OCI-LY7 (cell line): ENCODE measurements around the gene RAB35. TPM values are rescaled to one million over a fixed set of nuclear protein-coding genes. Genes with fewer than 3 reads are reported as not detected.
A peak's percentile ranks its signal among the peaks of the same experiment; 100 is the strongest.

Source experiments
- BruUV-seq: library from RNA; stranded (reverse); fragments of 400-500 nt; replicated peaks from 2 replicates; lab custom pipeline; 2021; lab: Mats Ljungman, UMichigan
- CTCF ChIA-PET: fragments of 300-600 bp; sonication (Branson Sonifier 250); formaldehyde crosslinking; loops from one replicate; lab custom pipeline; 2022; ENCODE audit warnings: antibody characterized with exemption; ENCODE audit not compliant: unreplicated experiment; lab: Charles Lee
- POLR2A ChIA-PET: fragments of 300-600 bp; sonication (Branson Sonifier 250); formaldehyde crosslinking; loops from one replicate; lab custom pipeline; 2022; ENCODE audit warnings: antibody characterized with exemption; lab: Charles Lee
- DNase-seq: peaks from one replicate; pipeline ENCODE4 v3.0.0-alpha.2; 2015; ENCODE audit warnings: low spot score
- H2AFZ ChIP-seq: fragments of 200-600 bp; sonication (generic), shearing (Covaris generic); 2 replicates; pipeline ENCODE4 v1.6.1; 2014; ENCODE audit warnings: mild to moderate bottlenecking, antibody characterized with exemption, low read length, moderate library complexity
- H3K27ac ChIP-seq: fragments of 200-600 bp; sonication (generic); 2 replicates; pipeline ENCODE4 v1.5.1; 2014; ENCODE audit warnings: mixed run types, low read depth, mild to moderate bottlenecking, moderate library complexity, low read length, inconsistent platforms; ENCODE audit not compliant: poor library complexity, severe bottlenecking
- H3K36me3 ChIP-seq: fragments of 200-600 bp; sonication (generic); 2 replicates; pipeline ENCODE4 v1.6.1; 2014; ENCODE audit warnings: mild to moderate bottlenecking, antibody characterized with exemption, low read length, moderate library complexity, mixed read lengths; ENCODE audit not compliant: insufficient read depth
- H3K4me1 ChIP-seq: fragments of 200-600 bp; sonication (generic); 2 replicates; pipeline ENCODE4 v1.5.1; 2014; ENCODE audit warnings: mild to moderate bottlenecking, low read length; ENCODE audit not compliant: insufficient read depth, poor library complexity, severe bottlenecking
- H3K4me2 ChIP-seq: fragments of 200-600 bp; sonication (generic); 2 replicates; pipeline ENCODE4 v1.6.1; 2014; ENCODE audit warnings: mild to moderate bottlenecking, low read length
- H3K4me3 ChIP-seq: fragments of 200-600 bp; sonication (generic); 2 replicates; pipeline ENCODE4 v1.5.1; 2014; ENCODE audit warnings: mild to moderate bottlenecking, low read depth, low read length; ENCODE audit not compliant: poor library complexity, severe bottlenecking
- H3K79me2 ChIP-seq: fragments of 200-600 bp; sonication (generic); 2 replicates; pipeline ENCODE4 v1.6.1; 2016; ENCODE audit warnings: low read depth, mild to moderate bottlenecking, low read length, moderate library complexity, mixed read lengths; ENCODE audit not compliant: insufficient read depth
- H3K9me2 ChIP-seq: fragments of 200-600 bp; sonication (generic); 2 replicates; pipeline ENCODE4 v1.6.1; 2016; ENCODE audit warnings: mild to moderate bottlenecking, low read length, mixed read lengths; ENCODE audit not compliant: insufficient read depth
- H3K9me3 ChIP-seq: fragments of 200-600 bp; sonication (generic); 2 replicates; pipeline ENCODE4 v1.6.1; 2014; ENCODE audit warnings: mild to moderate bottlenecking, mixed run types, low read length, mixed read lengths
- H4K20me1 ChIP-seq: fragments of 200-600 bp; sonication (generic); 2 replicates; pipeline ENCODE4 v1.6.1; 2014; ENCODE audit warnings: mild to moderate bottlenecking, antibody characterized with exemption, low read length, moderate library complexity, mixed read lengths; ENCODE audit not compliant: insufficient read depth
- CTCF ChIP-seq: fragments of 200-600 bp; sonication (generic); conservative IDR thresholded peaks from 2 replicates; pipeline ENCODE4 v1.5.1; 2014; ENCODE audit warnings: mild to moderate bottlenecking, antibody characterized with exemption, low read length, moderate library complexity, mixed read lengths
- EZH2phosphoT487 ChIP-seq: fragments of 200-600 bp; sonication (generic); IDR thresholded peaks from 2 replicates; pipeline ENCODE4 v1.6.1; 2018; ENCODE audit warnings: low read depth, borderline replicate concordance, mild to moderate bottlenecking, mixed run types, antibody characterized with exemption, low read length, moderate library complexity, mixed read lengths
- intact Hi-C: fragments of 100-400 bp; cut with micrococcal nuclease; formaldehyde crosslinking; loops from one replicate; pipeline ENCODE4 v1.10.0; 2022; ENCODE audit not compliant: unreplicated experiment
- total RNA-seq, 2 experiments: library from RNA; depleted of rRNA in 1 of 2; stranded (reverse); fragments of >200 nt in 1 of 2; shearing (Covaris generic) in 1 of 2; gene quantifications; 2 replicates each; pipeline ENCODE4 v1.2.3, GENCODE V29; 2014 to 2022

Gene RAB35
- total RNA-seq, 2 experiments from 2014 or later, result 42.2 to 85.9 TPM

GRCh38 chr12:120150919-120151525 is 34.5 kb upstream of the RAB35 start:
- ChIA-PET POLR2A (no interaction called here), CTCF (no interaction called here)
- BruUV-seq, result no TSS peak
- no peaks in the 10 kb centered on the region for H4K20me1 ChIP-seq
- no peak overlapping the region for H3K4me3 ChIP-seq
- H3K4me1 ChIP-seq, result no peaks in the 10 kb centered on the region
- H3K36me3 ChIP-seq, result peaks cover 94% of the 10 kb centered on the region
- H3K4me2 ChIP-seq, result no peak overlapping the region
- H3K9me2 ChIP-seq, result no peaks in the 10 kb centered on the region
- intact Hi-C loops, result no loop called here
- DNase-seq, result no peak
- H3K79me2 ChIP-seq, result no peaks in the 10 kb centered on the region
- no peak overlapping the region for H3K27ac ChIP-seq
- TF ChIP-seq EZH2phosphoT487, result no peak
- TF ChIP-seq CTCF, result peak; percentile 24; the same call in 1 of the 2 replicates
- H2AFZ ChIP-seq, result no peak overlapping the region
- H3K9me3 ChIP-seq, result no peaks in the 10 kb centered on the region

GRCh38 chr12:120148011-120148410 is 31.5 kb upstream of the RAB35 start:
- Histone ChIP-seq H3K27ac (no peak overlapping the region), H3K4me1 (no peaks in the 10 kb centered on the region), H4K20me1 (no peaks in the 10 kb centered on the region), H3K9me3 (no peaks in the 10 kb centered on the region), H3K4me2 (no peak overlapping the region), H2AFZ (no peak overlapping the region), H3K4me3 (no peak overlapping the region), H3K9me2 (no peaks in the 10 kb centered on the region), H3K36me3 (peaks cover 94% of the 10 kb centered on the region), H3K79me2 (no peaks in the 10 kb centered on the region)
- intact Hi-C loops, result no loop called here
- BruUV-seq, result no TSS peak
- TF ChIP-seq EZH2phosphoT487, result no peak
- no peak for TF ChIP-seq CTCF
- POLR2A ChIA-PET, result no interaction called here
- no peak for DNase-seq
- CTCF ChIA-PET, result no interaction called here

- BruUV-seq, result no TSS peak
- H3K79me2 ChIP-seq, result no peaks in the 10 kb centered on the region
- CTCF ChIA-PET, result no interaction called here
- H3K9me3 ChIP-seq, result no peaks in the 10 kb centered on the region
- H3K27ac ChIP-seq, result no peak overlapping the region
- H3K4me1 ChIP-seq, result no peaks in the 10 kb centered on the region
- intact Hi-C loops, result no loop called here
- POLR2A ChIA-PET, result no interaction called here
- TF ChIP-seq CTCF (no peak), EZH2phosphoT487 (no peak)
- H3K36me3 ChIP-seq, result peaks cover 100% of the 10 kb centered on the region
- H4K20me1 ChIP-seq, result no peaks in the 10 kb centered on the region
- H3K9me2 ChIP-seq, result no peaks in the 10 kb centered on the region
- H3K4me2 ChIP-seq, result no peak overlapping the region
- H3K4me3 ChIP-seq, result no peak overlapping the region
- DNase-seq, result no peak
- H2AFZ ChIP-seq, result no peak overlapping the region
Observed at GRCh38 chr12:120145164-120145563, 28.6 kb upstream of the RAB35 start.
